Fibroblast of the conjunctiva (primary cell): Measurements from ENCODE around the gene SPAG7.
A peak's percentile ranks its signal among the peaks of the same experiment; 100 is the strongest.

Source experiments
- DNase-seq: peaks from one replicate; pipeline ENCODE4 v3.0.0-alpha.2; 2010; ENCODE audit warnings: low read depth

Gene SPAG7

GRCh38 chr17:4950075-4950745, 17.4 kb downstream of the SPAG7 start:
- no peak for DNase-seq

- DNase-seq, result peak; percentile 39
These were observed 18.1 kb downstream of the SPAG7 start for GRCh38 chr17:4949321-4950074.

- peak; percentile 84 for DNase-seq
These were observed 18.7 kb downstream of the SPAG7 start for GRCh38 chr17:4948931-4949320.

- peak; percentile 86 for DNase-seq
These were observed 19.3 kb downstream of the SPAG7 start, which contains the start of gene PFN1 for GRCh38 chr17:4948166-4948930. PFN1 (minus strand) TSS chr17:4948530; CDS start chr17:4948394, 136 bp downstream.

GRCh38 chr17:4947411-4948165, 20.0 kb downstream of the SPAG7 start:
- no peak for DNase-seq

- DNase-seq, result no peak
These were observed 20.6 kb downstream of the SPAG7 start for GRCh38 chr17:4947010-4947410.

GRCh38 chr17:4946312-4946976, 21.2 kb downstream of the SPAG7 start:
- no peak for DNase-seq

GRCh38 chr17:4945944-4946280, 21.7 kb downstream of the SPAG7 start:
- DNase-seq, result no peak

GRCh38 chr17:4945176-4945943, 22.3 kb downstream of the SPAG7 start:
- peak; percentile 86 for DNase-seq

GRCh38 chr17:4944554-4945175, 23.0 kb downstream of the SPAG7 start:
- no peak for DNase-seq

GRCh38 chr17:4944163-4944553, 23.5 kb downstream of the SPAG7 start:
- no peak for DNase-seq

GRCh38 chr17:4942760-4943508, 24.7 kb downstream of the SPAG7 start:
- DNase-seq, result no peak

- no peak for DNase-seq
These were observed 26.4 kb downstream of the SPAG7 start for GRCh38 chr17:4941319-4941610.

- DNase-seq, result no peak
These were observed 26.9 kb downstream of the SPAG7 start for GRCh38 chr17:4940555-4941318.

- DNase-seq, result peak; percentile 100
These were observed 27.6 kb downstream of the SPAG7 start, which contains the start of the genes RNF167 and SLC25A11 for GRCh38 chr17:4939796-4940554. RNF167 (plus strand) TSS chr17:4940268; CDS start chr17:4940910, 642 bp downstream. SLC25A11 (minus strand) TSS chr17:4940046; CDS start chr17:4939910, 136 bp downstream.

GRCh38 chr17:4939546-4939795, 28.1 kb downstream of the SPAG7 start:
- DNase-seq, result no peak

- DNase-seq, result no peak
These were observed 28.7 kb downstream of the SPAG7 start for GRCh38 chr17:4938688-4939545.
